Measurements from ENCODE around the gene JAZF1. TPM values are rescaled to one million over a fixed set of nuclear protein-coding genes. Genes with fewer than 3 reads are reported as not detected.

JAZF1 gene
- total RNA-seq, 1 experiment from 2014 or later = 0.95 TPM

- Mint-ChIP-seq H3K36me3 (ENCODE audit: insufficient read depth, unreplicated experiment) (no peaks in the 10 kb centered on the region), H3K27me3 (ENCODE audit: insufficient read depth, unreplicated experiment) (peaks cover 32% of the 10 kb centered on the region), H3K9me3 (ENCODE audit: unreplicated experiment) (no peaks in the 10 kb centered on the region), H3K27ac (ENCODE audit: unreplicated experiment) (no peak overlapping the region), H3K4me3 (ENCODE audit: unreplicated experiment) (no peak overlapping the region), H3K4me1 (ENCODE audit: low read depth, unreplicated experiment) (no peaks in the 10 kb centered on the region)
- POLR2A ChIA-PET = no interaction called here
- Histone ChIP-seq H3K4me1 (no peaks in the 10 kb centered on the region), H3K27me3 (replicated peaks; ENCODE audit: control insufficient read depth, insufficient read depth, low read length) (no peaks in the 10 kb centered on the region), H3K9me3 (no peaks in the 10 kb centered on the region), H3K4me3 (ENCODE audit: low read depth, low read length) (no peak overlapping the region), H3K36me3 (ENCODE audit: control insufficient read depth, insufficient read depth, low read length) (no peaks in the 10 kb centered on the region)
- no TSS peak for BruUV-seq (replicated peaks)
- intact Hi-C loops (cut with micrococcal nuclease; ENCODE audit: unreplicated experiment) = no loop called here
- no peak for DNase-seq
- CTCF ChIA-PET = no interaction called here
- TF ChIP-seq CTCF (IDR thresholded peaks at IDR 0.05; ENCODE audit: insufficient read depth in 1 of 2, low read depth in 1 of 2, low read length in 1 of 2, severe bottlenecking in 1 of 2, unreplicated experiment in 1 of 2) = no peak
Observed at GRCh38 chr7:28199021-28199510, 18.5 kb upstream of the JAZF1 start.

DNA sequence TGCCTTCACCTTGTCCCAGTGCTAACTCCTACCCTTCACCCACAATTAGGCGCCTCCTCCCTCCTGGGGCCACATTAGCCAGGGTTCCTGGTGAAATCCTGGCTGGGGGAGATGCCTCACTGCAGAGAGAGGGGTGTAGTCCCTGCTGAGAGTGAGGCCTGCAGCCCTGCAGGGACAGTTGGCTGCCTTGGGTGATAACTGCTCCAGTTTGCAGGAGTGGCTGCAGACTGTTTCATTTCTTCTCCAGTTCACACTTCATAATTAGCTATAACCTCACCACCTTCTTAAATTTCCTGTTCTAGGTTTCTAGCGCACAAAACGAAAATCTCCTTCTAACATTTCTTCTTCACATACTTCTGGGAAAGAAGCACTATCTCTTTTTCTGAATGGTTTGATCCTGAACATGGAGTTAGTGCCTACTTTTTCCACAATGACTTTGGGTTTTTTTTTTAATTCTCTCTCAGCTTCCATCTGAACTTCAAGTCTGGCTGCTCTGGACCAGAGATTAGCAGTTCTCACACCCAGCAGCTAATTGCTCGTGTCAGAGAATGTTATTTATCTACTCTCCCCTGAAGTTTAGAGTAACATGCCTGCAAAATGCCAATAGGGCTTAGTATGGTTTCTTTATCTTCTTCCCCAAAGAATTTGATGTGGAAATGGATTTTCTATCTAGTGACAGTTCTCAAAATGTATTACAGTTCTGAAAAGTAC lies 15.5 kb upstream of the JAZF1 start:
- intact Hi-C loops (cut with micrococcal nuclease; ENCODE audit: unreplicated experiment) = no loop called here
- DNase-seq = no peak
- TF ChIP-seq CTCF (IDR thresholded peaks at IDR 0.05; ENCODE audit: insufficient read depth in 1 of 2, low read depth in 1 of 2, low read length in 1 of 2, severe bottlenecking in 1 of 2, unreplicated experiment in 1 of 2) = no peak
- Histone ChIP-seq H3K4me1 (no peaks in the 10 kb centered on the region), H3K36me3 (ENCODE audit: control insufficient read depth, insufficient read depth, low read length) (no peaks in the 10 kb centered on the region), H3K27me3 (replicated peaks; ENCODE audit: control insufficient read depth, insufficient read depth, low read length) (no peaks in the 10 kb centered on the region; the same call in 1 of the 2 replicates), H3K4me3 (ENCODE audit: low read depth, low read length) (no peak overlapping the region), H3K9me3 (no peaks in the 10 kb centered on the region)
- CTCF ChIA-PET = no interaction called here
- BruUV-seq (replicated peaks) = no TSS peak
- peaks cover 32% of the 10 kb centered on the region for H3K27me3 Mint-ChIP-seq (ENCODE audit: insufficient read depth, unreplicated experiment)
- no peak overlapping the region for H3K4me3 Mint-ChIP-seq (ENCODE audit: unreplicated experiment)
- no peaks in the 10 kb centered on the region for H3K36me3 Mint-ChIP-seq (ENCODE audit: insufficient read depth, unreplicated experiment)
- no peaks in the 10 kb centered on the region for H3K9me3 Mint-ChIP-seq (ENCODE audit: unreplicated experiment)
- no peak overlapping the region for H3K27ac Mint-ChIP-seq (ENCODE audit: unreplicated experiment)
- POLR2A ChIA-PET = no interaction called here
- H3K4me1 Mint-ChIP-seq (ENCODE audit: low read depth, unreplicated experiment) = no peaks in the 10 kb centered on the region

DNA sequence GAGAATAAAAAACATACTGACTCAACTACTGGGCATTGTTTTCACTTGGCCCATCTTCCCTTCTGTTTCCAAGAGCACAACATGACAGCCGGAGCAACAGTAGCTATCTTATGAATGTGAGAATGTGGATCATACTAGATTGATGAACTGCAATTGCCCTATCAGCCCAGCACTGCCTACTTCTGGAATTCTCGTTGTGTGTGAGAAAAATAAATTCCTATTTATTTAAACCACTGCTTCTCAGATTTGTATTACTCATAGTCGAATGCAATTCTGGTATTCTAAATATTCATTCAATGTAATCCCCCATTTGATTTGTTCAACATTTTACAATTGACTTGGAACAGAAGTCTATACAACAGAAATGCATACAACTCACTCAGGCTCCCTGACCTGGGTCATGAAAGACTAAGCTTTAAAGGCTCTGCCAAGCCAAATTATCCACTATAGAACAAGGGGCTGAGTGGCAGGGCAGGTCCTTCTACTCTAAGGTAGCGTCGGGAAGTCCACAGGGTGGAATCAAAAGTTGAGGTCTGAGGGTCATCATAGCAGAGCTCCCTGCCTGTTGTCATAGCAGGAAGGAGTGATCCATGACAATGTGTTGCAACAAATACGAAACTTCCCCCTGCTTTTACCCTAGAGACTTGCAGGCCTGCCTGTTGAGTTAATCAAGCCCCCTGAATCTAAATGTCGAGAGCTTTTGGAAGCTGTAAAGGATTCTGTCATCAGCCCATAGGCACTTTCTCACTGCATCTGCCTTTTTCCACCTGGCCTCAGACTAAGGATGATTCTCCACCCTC lies 12.4 kb upstream of the JAZF1 start:
- Histone ChIP-seq H3K4me1 (no peaks in the 10 kb centered on the region), H3K27me3 (replicated peaks; ENCODE audit: control insufficient read depth, insufficient read depth, low read length) (no peaks in the 10 kb centered on the region; the same call in 1 of the 2 replicates), H3K9me3 (no peaks in the 10 kb centered on the region), H3K4me3 (ENCODE audit: low read depth, low read length) (no peak overlapping the region), H3K36me3 (ENCODE audit: control insufficient read depth, insufficient read depth, low read length) (no peaks in the 10 kb centered on the region)
- Mint-ChIP-seq H3K9me3 (ENCODE audit: unreplicated experiment) (no peaks in the 10 kb centered on the region), H3K4me1 (ENCODE audit: low read depth, unreplicated experiment) (peaks cover 5% of the 10 kb centered on the region), H3K27ac (ENCODE audit: unreplicated experiment) (no peak overlapping the region), H3K27me3 (ENCODE audit: insufficient read depth, unreplicated experiment) (peaks cover 48% of the 10 kb centered on the region), H3K36me3 (ENCODE audit: insufficient read depth, unreplicated experiment) (no peaks in the 10 kb centered on the region), H3K4me3 (ENCODE audit: unreplicated experiment) (no peak overlapping the region)
- ChIA-PET CTCF (no interaction called here), POLR2A (no interaction called here)
- intact Hi-C loops (cut with micrococcal nuclease; ENCODE audit: unreplicated experiment) = no loop called here
- DNase-seq = no peak
- no peak for TF ChIP-seq CTCF (IDR thresholded peaks at IDR 0.05; ENCODE audit: insufficient read depth in 1 of 2, low read depth in 1 of 2, low read length in 1 of 2, severe bottlenecking in 1 of 2, unreplicated experiment in 1 of 2)
- BruUV-seq (replicated peaks) = no TSS peak
